K562 (cell line): ENCODE data around the gene CDC42BPB. TPM values are rescaled to one million over a fixed set of nuclear protein-coding genes. Genes with fewer than 3 reads are reported as not detected.

Experiments used
- ATAC-seq: fragments of 200-7000 bp; cut with Tn5 transposase; 3 replicates; pipeline ENCODE4 v1.9.1; 2020; ENCODE audit warnings: moderate library complexity
- BruUV-seq: library from RNA; stranded (reverse); fragments of 400-500 nt; replicated peaks from 2 replicates; lab custom pipeline; 2021; lab: Mats Ljungman, UMichigan
- CTCF ChIA-PET: fragments of 300-600 bp; formaldehyde crosslinking; extraction: SDS; loops from one replicate; lab custom pipeline; 2021; ENCODE audit warnings: low intra/inter-chr PET ratio; lab: Yijun Ruan, JAX
- POLR2A ChIA-PET: fragments of 300-600, 350-650 bp; sonication (Branson Sonifier 250); formaldehyde crosslinking; extraction: SDS; loops from one replicate; lab custom pipeline; 2021; ENCODE audit warnings: antibody characterized with exemption, inconsistent platforms; lab: Yijun Ruan, JAX
- DNase-seq, 4 experiments: peaks; one replicate each; pipeline versions ENCODE4 v3.0.0 to v3.0.0-alpha.2; 2011 to 2018; ENCODE audit warnings: low spot score in 3 of 4, mixed read lengths in 3 of 4; ENCODE audit errors: extremely low read depth in 1 of 4
- FAIRE-seq: peaks from 2 replicates; lab custom pipeline; 2011; peaks lifted over from hg19 to GRCh38; lab: Jason Lieb, UNC
- H2AFZ ChIP-seq: 2 replicates; pipeline ENCODE4 v1.6.0; 2011; ENCODE audit warnings: low read depth, low read length, control low read depth, inconsistent platforms
- H3K27ac ChIP-seq: fragments of 200-600 bp; 3 replicates; pipeline ENCODE4 v1.8.0; 2011; ENCODE audit warnings: low read depth, mild to moderate bottlenecking, control low read depth, inconsistent platforms, low read length, moderate library complexity, mixed read lengths; ENCODE audit errors: extremely low read depth
- H3K27me3 ChIP-seq, 2 experiments: fragments of 300-600 bp in 1 of 2; 2 replicates in 1 of 2; 3 replicates in 1 of 2; pipeline versions ENCODE4 v1.6.0 to v1.8.0; 2011; ENCODE audit warnings: inconsistent platforms in 2 of 2, low read length in 2 of 2, mild to moderate bottlenecking in 1 of 2, mixed read lengths in 1 of 2, moderate library complexity in 1 of 2; ENCODE audit not compliant: control insufficient read depth in 2 of 2, insufficient read depth in 2 of 2
- H3K36me3 ChIP-seq: fragments of 300-600 bp; 3 replicates; pipeline ENCODE4 v1.8.0; 2011; ENCODE audit warnings: mild to moderate bottlenecking, low read length, inconsistent platforms; ENCODE audit not compliant: control insufficient read depth, insufficient read depth
- H3K4me1 ChIP-seq, 2 experiments: fragments of 200-600 bp in 1 of 2; replicated peaks in 1 of 2; 2 replicates in 1 of 2; 3 replicates in 1 of 2; pipeline versions ENCODE4 v1.5.1 to v1.8.0; 2011; ENCODE audit warnings: inconsistent platforms in 2 of 2, low read length in 2 of 2, mild to moderate bottlenecking in 1 of 2, mixed read lengths in 1 of 2, moderate library complexity in 1 of 2; ENCODE audit not compliant: control insufficient read depth in 2 of 2, insufficient read depth in 2 of 2
- H3K4me2 ChIP-seq: 2 replicates; pipeline ENCODE4 v1.6.1; 2011; ENCODE audit warnings: low read length, control low read depth, inconsistent platforms, mixed read lengths; ENCODE audit not compliant: insufficient read depth
- H3K4me3 ChIP-seq: fragments of 200-600 bp; sonication (generic), shearing (Covaris generic); 2 replicates; pipeline ENCODE4 v1.5.1; 2016; ENCODE audit warnings: control low read depth, inconsistent platforms
- H3K79me2 ChIP-seq: fragments of 200-600 bp; 3 replicates; pipeline ENCODE4 v1.8.0; 2011; ENCODE audit warnings: low read length, inconsistent platforms; ENCODE audit not compliant: control insufficient read depth, insufficient read depth
- H3K9ac ChIP-seq, 2 experiments: 2 replicates each; pipeline versions ENCODE4 v1.6.0 to v1.6.1; 2011; ENCODE audit warnings: low read depth in 2 of 2, low read length in 2 of 2, control low read depth in 1 of 2, inconsistent platforms in 1 of 2, mild to moderate bottlenecking in 1 of 2, mixed read lengths in 1 of 2; ENCODE audit not compliant: insufficient read depth in 1 of 2
- H3K9me1 ChIP-seq: one replicate; pipeline ENCODE4 v1.6.0; 2011; ENCODE audit warnings: inconsistent platforms, mild to moderate bottlenecking, low read length, moderate library complexity; ENCODE audit not compliant: control insufficient read depth, insufficient read depth
- H3K9me3 ChIP-seq: replicated peaks from 2 replicates; pipeline ENCODE4 v1.5.1; 2011; ENCODE audit warnings: low read depth, low read length, inconsistent platforms; ENCODE audit not compliant: control insufficient read depth, insufficient read depth
- H4K20me1 ChIP-seq: replicated peaks from 2 replicates; pipeline ENCODE4 v1.6.1; 2011; ENCODE audit warnings: low read length, inconsistent platforms, mixed read lengths; ENCODE audit not compliant: control insufficient read depth, insufficient read depth
- DNMT1 ChIP-seq: fragments of 450-650 bp; IDR thresholded peaks from 2 replicates; pipeline ENCODE4 v1.6.1; 2016; ENCODE audit warnings: antibody characterized with exemption, mild to moderate bottlenecking
- PREB ChIP-seq: sonication (generic); formaldehyde crosslinking; IDR thresholded peaks from 2 replicates; pipeline ENCODE4 v1.8.1; 2023; ENCODE audit warnings: mild to moderate bottlenecking, missing genetic modification reagents
- WGBS: fragments of 100-300 bp; shearing (Covaris generic); methylation state at CpG from one replicate; pipeline ENCODE4 v1.1.6; 2016; ENCODE audit warnings: low coverage, mixed read lengths; ENCODE audit not compliant: insufficient coverage; ENCODE audit errors: missing lambda C conversion rate; 5-methylcytosine and 5-hydroxymethylcytosine counted together
- in situ Hi-C: fragments of 300-500 bp; cut with MboI; formaldehyde crosslinking; loops from 4 replicates; pipeline ENCODE4 v1.15.0; 2018; ENCODE audit warnings: inconsistent platforms, mixed read lengths
- intact Hi-C: fragments of 100-400 bp; cut with micrococcal nuclease; formaldehyde crosslinking; loops from 2 replicates; pipeline ENCODE4 v1.14.2; 2022
- polyA plus RNA-seq, 8 experiments: library from polyadenylated mRNA; depleted of rRNA in 4 of 8; stranded (reverse) in 5 of 8; unstranded in 3 of 8; fragments of >200 nt; fragmentation: Nextera tagmentation in 2 of 8; fragmentation: Illumina TruSeq in 1 of 8; extraction: Ambion mirVana in 2 of 8; extraction: Trizol in 1 of 8; gene quantifications; 2 replicates each; pipeline versions ENCODE4 v1.2.1 to v1.2.3, GENCODE V29; 2011 to 2014; ENCODE audit warnings: inconsistent platforms in 1 of 8, missing spikeins in 1 of 8
- total RNA-seq, 7 experiments: library from RNA; depleted of rRNA in 6 of 7; stranded (reverse); fragments of >200 nt in 6 of 7; fragmentation: Illumina TruSeq in 2 of 7; extraction: Trizol in 2 of 7; gene quantifications; 2 replicates each; pipeline versions ENCODE4 v1.2.1 to v1.2.3, GENCODE V29; 2011 to 2021; ENCODE audit warnings: low replicate concordance in 1 of 7
- TF ChIP-seq, protein P1 (sequence below), 2 experiments: fragments of 450-650 bp in 1 of 2; sonication (generic) in 1 of 2; formaldehyde crosslinking in 1 of 2; IDR thresholded peaks in 1 of 2; conservative IDR thresholded peaks in 1 of 2; 2 replicates each; pipeline versions ENCODE4 v1.6.1 to v1.8.1; 2016 to 2023; ENCODE audit warnings: mild to moderate bottlenecking in 2 of 2, moderate library complexity in 2 of 2, inconsistent platforms in 1 of 2, missing genetic modification reagents in 1 of 2

CDC42BPB gene
- total and polyA plus RNA-seq, 9 of the 15 experiments (the other 6 are each of a cell fraction or from before 2014, with no cell fraction given): 0.07 to 24.3 (median 12.6) TPM

GRCh38 chr14:103078860-103079587 lies 21.7 kb upstream of the CDC42BPB start:
- Histone ChIP-seq H3K79me2 (no peaks in the 10 kb centered on the region), H2AFZ (no peak overlapping the region), H3K9ac (peak overlapping the region in 1 of 2 experiments; percentile 58; a peak in 1 of 4 replicates), H3K4me1 (peaks cover 3 to 31% of the 10 kb centered on the region in 2 experiments; a peak in 4 of 5 replicates), H3K27ac (no peak overlapping the region), H3K27me3 (no peaks in the 10 kb centered on the region; a peak in 1 of 5 replicates), H3K4me2 (no peak overlapping the region), H3K9me3 (no peaks in the 10 kb centered on the region), H3K9me1 (no peaks in the 10 kb centered on the region), H3K36me3 (no peaks in the 10 kb centered on the region), H4K20me1 (no peaks in the 10 kb centered on the region), H3K4me3 (no peak overlapping the region)
- TF ChIP-seq, protein P1, sequence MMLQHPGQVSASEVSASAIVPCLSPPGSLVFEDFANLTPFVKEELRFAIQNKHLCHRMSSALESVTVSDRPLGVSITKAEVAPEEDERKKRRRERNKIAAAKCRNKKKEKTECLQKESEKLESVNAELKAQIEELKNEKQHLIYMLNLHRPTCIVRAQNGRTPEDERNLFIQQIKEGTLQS (IDR thresholded peaks at IDR 0.05): no peak
- TF ChIP-seq, protein P1 (CRISPR knock-in tag; conservative IDR thresholded peaks at IDR 0.05): no peak
- TF ChIP-seq DNMT1 (no peak), PREB (CRISPR knock-in tag) (no peak)
- no peak for DNase-seq
- intact Hi-C loops: loop anchor here (2.0 to 10.0 kb wide), 2 partner anchors 214 to 466 kb away; no protein-coding TSS in a partner anchor
- in situ Hi-C loops: loop anchor here (5.0 kb wide), 1 partner anchor 208 kb away; no protein-coding TSS in a partner anchor
- POLR2A ChIA-PET: interaction anchor here (0.9 kb wide), 1 partner anchor 15 kb away, joined by 3 read pairs; the partner anchor contains the start of gene EXOC3L4
- no peak for FAIRE-seq
- 5% methylated on average over 10 of the region's 11 CpGs for WGBS
- no peak for ATAC-seq
- CTCF ChIA-PET: interaction anchor here (1.1 to 1.2 kb wide), 2 partner anchors 213 to 214 kb away, joined by 3 to 4 read pairs; no protein-coding TSS in a partner anchor
- BruUV-seq: no TSS peak
